Omental fat pad (tissue), 4 donors: ENCODE results near the gene IL1F10. TPM values are rescaled to one million over a fixed set of nuclear protein-coding genes. Genes with fewer than 3 reads are reported as not detected.

Experiments used
- ATAC-seq: fragments of 150-250 bp; one replicate; pipeline ENCODE4 v1.9.1; 2016; ENCODE audit warnings: mild to moderate bottlenecking, moderate library complexity; ENCODE audit not compliant: low FRiP score
- DNase-seq: peaks from one replicate; pipeline ENCODE4 v3.0.0-alpha.2; 2019; ENCODE audit warnings: low spot score
- total RNA-seq, 4 donors: library from RNA; depleted of rRNA; stranded (reverse); fragments of >200 nt; gene quantifications; one replicate each; pipeline ENCODE4 v1.1.0, GENCODE V29; 2016
- TF ChIP-seq, protein P1 (sequence below), 3 donors: fragments of 450-650 bp; IDR thresholded peaks; one replicate each; pipeline ENCODE4 v1.5.1; 2016 to 2017; ENCODE audit warnings: antibody characterized with exemption in 3 of 3, mild to moderate bottlenecking in 3 of 3, moderate library complexity in 2 of 3

The IL1F10 gene
- total RNA-seq, 4 donors from 2014 or later, result not detected

DNA sequence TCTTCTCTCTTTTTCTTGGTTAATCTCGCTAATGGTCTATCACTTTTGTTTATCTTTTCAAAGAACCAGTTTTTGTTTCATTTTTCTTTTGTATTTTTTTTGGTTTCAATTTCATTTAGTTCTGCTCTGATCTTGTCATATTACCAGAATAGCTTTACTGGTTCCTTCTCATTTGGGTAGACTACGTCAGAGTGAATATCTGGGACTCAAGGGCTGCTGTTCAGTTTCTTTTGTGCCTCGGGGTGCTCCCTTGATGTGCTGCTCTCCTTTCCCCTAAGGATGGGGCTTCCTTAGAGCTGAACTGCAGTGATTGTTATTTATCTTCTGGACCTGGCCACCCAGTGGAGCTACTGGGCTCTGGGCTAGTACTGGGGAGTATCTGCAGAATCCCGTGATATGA lies 30.3 kb downstream of the IL1F10 start:
- no peak for DNase-seq
- no peak for ATAC-seq
- TF ChIP-seq, protein P1, sequence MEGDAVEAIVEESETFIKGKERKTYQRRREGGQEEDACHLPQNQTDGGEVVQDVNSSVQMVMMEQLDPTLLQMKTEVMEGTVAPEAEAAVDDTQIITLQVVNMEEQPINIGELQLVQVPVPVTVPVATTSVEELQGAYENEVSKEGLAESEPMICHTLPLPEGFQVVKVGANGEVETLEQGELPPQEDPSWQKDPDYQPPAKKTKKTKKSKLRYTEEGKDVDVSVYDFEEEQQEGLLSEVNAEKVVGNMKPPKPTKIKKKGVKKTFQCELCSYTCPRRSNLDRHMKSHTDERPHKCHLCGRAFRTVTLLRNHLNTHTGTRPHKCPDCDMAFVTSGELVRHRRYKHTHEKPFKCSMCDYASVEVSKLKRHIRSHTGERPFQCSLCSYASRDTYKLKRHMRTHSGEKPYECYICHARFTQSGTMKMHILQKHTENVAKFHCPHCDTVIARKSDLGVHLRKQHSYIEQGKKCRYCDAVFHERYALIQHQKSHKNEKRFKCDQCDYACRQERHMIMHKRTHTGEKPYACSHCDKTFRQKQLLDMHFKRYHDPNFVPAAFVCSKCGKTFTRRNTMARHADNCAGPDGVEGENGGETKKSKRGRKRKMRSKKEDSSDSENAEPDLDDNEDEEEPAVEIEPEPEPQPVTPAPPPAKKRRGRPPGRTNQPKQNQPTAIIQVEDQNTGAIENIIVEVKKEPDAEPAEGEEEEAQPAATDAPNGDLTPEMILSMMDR (IDR thresholded peaks at IDR 0.05), result no peak

DNA sequence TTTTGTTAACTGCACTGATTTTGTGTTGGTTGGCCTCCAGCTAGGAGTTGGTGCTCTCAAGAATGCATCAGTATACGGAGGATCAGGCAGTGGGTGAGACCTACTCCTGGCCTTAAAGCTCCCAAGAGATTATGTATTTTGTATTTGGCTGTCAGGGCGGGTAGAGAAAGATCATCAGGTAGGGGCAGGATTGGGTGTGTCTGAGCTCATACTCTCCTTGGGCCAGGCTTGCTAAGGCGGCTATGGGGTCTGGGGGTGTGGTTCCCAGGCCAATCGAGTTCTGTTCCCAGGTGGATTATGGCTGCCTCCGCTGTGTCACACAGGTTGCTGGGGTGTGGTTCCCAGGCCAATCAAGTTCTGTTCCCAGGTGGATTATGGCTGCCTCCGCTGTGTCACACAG lies 30.8 kb downstream of the IL1F10 start:
- TF ChIP-seq, protein P1 (IDR thresholded peaks at IDR 0.05), result no peak
- no peak for DNase-seq
- ATAC-seq, result no peak

DNA sequence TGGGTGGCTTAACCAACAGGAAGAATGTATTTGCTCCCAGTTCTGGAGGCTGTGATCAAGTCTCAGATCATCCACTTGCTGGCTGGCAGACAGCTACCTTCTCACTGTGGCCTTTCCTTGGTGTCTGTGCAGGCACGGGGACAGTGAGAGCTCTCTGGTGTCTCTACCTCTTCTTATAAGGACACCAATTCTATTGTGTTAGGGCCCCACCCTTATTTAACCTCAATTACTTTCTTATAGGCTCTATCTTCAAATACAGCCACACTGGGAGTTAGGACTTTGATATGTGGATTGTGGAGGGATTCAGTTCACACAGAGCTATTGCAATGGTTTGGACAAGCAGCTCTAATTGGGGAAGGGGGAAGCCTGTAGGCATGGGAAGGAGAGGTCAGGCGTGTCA lies 34.4 kb downstream of the IL1F10 start:
- ATAC-seq (no peak), DNase-seq (no peak)
- TF ChIP-seq, protein P1 (IDR thresholded peaks at IDR 0.05), result no peak

DNA sequence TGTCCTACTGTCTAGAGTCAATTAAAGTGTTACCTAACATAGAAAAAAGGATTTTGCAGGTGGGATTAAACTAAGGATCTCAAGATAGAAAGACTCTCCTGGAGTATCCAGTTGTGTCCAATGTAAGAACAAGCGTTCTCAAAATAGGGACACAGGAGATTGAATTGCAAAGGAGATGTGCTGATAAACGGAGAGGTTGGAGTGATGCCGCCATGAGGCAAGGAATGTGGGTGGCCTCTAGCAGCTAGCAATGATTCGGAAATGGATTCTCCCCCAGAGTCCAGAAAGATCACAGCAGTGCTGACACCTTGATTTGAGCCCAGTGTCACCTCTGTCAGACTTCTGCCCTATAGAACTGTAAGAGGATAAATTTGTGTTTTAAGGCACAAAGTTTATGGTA lies 35.5 kb downstream of the IL1F10 start:
- ATAC-seq (no peak), DNase-seq (no peak)
- TF ChIP-seq, protein P1 (IDR thresholded peaks at IDR 0.05), result no peak

DNA sequence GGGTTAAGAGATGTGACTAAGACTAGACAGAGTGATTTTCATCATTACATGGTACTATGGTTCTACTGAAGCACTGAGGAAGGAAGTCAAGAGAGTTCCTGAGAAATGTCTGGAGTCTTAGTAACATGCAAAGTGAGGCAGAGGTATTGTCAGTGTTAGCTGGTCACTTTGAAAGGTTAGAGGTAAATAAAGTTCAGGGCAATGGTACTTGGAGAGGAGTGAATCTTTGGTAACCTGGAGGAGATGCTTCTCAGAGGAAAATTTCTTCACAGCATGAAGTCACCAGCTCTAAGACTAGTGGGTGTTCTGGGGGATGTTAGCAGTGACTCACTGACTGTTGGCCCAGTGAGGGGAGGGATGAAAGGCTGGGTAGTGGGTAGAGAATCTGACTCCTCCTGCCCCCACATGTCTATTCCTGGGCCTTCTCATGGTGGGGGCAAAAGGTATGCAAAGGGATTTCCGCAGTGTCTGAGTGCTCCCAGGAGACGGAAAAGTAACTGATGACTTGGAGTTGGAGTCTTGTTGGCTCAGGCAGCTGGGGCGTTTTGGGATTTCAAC lies 36.4 kb downstream of the IL1F10 start:
- TF ChIP-seq, protein P1 (IDR thresholded peaks at IDR 0.05), result no peak
- ATAC-seq (peak; percentile 62), DNase-seq (no peak)

DNA sequence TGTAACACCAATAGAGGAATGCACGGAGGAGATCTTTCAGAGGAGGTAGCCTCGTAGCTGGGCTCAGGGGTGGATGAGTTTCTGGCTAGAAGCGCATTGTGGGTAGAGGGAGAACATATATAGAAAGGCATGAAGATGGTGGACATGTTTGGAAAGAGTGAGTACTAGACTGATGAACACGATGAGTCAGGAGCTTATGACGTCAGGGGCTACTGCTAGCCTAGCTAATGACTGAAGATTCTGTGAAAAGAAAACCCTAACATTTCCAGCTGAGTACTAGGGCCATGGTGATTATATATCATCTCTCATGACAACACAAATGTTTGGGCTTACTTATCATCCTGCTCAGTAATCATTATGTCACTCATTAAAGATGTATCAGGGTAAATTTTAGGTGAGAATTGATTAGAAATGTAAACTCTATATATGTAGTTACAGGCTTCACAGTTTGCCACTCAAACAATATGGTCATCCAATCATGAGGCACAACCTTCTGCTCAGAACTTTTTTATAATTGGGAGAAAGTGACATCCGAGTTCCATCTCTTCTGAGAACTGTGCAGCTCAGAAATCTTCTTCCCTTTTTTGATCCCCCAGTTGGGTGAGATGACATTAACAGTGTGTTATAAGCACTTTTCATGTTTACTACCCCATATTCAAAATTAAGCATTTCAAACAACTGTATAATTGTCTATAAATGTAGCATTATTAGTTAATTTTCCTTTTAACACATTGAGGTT lies 37.4 kb downstream of the IL1F10 start:
- ATAC-seq, result no peak
- DNase-seq, result no peak
- TF ChIP-seq, protein P1 (IDR thresholded peaks at IDR 0.05), result no peak

DNA sequence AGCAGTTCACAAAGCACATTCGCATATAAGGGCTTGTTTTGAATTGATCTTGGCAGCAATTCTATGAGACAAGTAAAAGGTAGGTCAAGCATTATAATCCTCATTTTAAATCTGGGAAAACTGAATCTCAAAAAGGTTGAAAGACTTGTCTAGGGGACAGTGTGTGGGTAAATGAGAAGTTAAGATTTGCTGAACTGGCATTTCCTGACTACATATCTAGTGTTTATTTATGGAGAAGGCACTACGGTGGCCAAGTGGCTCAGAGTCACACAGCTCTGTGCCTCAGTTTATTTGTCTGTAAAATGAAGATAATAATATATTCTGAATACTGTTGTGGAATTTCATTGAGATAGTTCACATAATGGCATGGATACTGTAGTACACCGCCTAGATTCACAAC lies 43.4 kb downstream of the IL1F10 start:
- ATAC-seq (no peak), DNase-seq (no peak)
- TF ChIP-seq, protein P1 (IDR thresholded peaks at IDR 0.05), result no peak
